Activated CD4-positive, alpha-beta T cell treated with anti-CD3 and anti-CD28 coated beads, Interleukin-2, amount 50 U/mL, for 48 hours (primary cell): ENCODE data around the gene ZC3H13.

Source experiments
- DNase-seq, 2 experiments: peaks; one replicate each; pipeline ENCODE4 v3.0.0-alpha.2; 2020

ZC3H13 gene

GRCh38 chr13:45932676-45933075 is 119.9 kb downstream of the ZC3H13 start:
- DNase-seq = no peak

GRCh38 chr13:45932172-45932571 is 120.4 kb downstream of the ZC3H13 start:
- no peak for DNase-seq

GRCh38 chr13:45931211-45931610 is 121.3 kb downstream of the ZC3H13 start:
- DNase-seq = no peak

- no peak for DNase-seq
These were observed 122.4 kb downstream of the ZC3H13 start for GRCh38 chr13:45930177-45930576.

GRCh38 chr13:45928843-45929242 is 123.7 kb downstream of the ZC3H13 start:
- no peak for DNase-seq

DNA sequence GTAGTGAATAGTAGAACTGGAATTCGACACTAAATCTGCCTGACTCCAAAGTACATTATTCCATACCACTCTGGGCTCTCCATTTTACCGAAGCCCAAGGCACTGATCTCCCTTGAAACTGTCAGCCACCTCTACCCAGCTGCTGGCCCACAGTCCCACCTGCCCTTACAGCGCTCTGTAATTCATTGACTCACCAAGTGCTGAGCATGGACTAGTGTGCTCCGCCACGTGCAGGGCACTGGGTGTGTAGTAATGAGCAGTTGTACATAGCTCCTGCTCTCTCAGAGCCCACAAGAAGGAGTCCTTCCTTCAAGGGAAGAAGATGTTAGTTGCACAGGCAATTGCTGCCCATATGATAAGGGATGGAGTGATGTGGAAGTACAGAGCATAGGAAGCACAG is 124.4 kb downstream of the ZC3H13 start:
- DNase-seq = no peak

DNA sequence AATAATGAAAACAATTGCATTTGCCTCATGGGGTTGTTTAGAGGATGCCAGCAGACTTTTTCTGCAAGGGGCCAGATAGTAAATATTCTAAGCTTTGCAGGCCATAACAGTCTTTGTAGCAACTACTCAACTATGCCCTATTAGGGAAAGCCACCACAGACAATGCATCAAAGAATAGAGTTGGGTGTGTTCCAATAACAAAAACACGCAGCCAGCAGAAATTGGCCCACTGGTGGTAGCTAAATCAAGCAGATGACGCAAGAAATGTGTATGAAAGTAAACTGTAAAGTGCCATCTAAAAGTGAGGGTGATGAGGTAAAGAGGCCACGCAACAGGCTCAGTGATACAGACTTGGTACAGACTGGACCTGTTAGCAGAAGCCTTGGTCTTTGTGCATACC is 125.8 kb downstream of the ZC3H13 start:
- no peak for DNase-seq

DNA sequence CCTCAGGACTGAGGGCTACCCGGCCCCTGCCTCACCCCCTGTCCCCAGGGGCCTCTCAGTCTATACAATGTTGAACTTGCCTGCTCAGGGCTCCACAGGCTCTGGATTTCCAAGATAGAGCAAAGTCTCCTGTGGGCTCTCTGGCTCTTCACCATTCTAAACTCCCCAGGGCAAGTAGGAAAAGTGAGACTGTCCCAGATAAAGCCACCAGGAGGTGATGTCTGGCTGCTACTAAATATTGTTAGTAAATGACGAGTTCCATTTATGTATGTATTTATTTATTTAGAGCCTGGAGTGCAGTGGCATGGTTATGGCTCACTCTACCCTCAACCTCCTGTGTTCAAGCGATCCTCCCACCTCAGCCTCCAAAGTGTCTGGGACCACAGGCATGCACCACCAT is 127.4 kb downstream of the ZC3H13 start:
- DNase-seq = no peak

DNA sequence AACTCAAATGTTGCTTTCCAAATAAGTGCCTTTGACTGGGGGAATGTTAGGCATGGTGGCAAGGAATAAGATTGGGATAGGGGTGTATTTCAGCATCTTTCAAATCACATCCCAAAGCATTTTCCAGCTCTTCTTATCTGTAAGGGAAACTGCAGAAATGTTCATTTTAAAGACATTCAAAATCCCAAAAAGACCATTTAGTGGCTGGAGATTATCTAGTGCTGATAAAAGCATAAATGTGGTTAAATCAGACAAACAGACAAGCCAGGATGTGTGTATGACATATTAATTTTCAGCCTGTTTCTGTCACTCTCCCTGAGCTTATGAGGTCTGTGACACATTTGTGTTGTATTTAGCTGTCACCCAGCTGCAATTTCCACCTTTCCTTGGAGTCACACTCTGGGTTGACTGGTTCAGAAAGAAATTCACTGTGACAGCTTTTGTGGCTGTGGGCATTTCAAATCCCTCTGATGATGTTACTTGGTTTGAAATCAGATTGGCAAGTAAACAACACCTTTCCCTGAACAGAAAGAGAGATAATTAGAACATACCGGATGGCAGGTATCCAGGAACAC is 131.3 kb downstream of the ZC3H13 start:
- no peak for DNase-seq

DNA sequence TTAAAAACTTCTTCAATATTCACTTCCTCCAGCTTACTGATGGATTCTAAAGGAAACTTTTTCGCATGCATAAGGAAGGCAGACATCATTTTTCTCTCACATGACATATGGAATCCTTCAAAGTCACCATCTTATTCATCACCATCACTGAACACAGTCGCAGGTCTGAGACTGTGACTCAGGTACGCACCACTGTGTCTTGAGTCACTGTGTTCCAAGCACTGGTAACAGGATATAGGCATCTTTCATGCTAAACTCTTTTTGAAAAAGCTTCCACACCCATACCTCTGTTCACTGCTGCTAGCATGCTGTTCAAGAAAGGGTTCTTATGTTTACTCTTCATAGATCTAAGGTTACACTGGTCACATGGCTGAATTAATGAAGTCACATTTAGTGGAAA is 133.9 kb downstream of the ZC3H13 start:
- DNase-seq = no peak

DNA sequence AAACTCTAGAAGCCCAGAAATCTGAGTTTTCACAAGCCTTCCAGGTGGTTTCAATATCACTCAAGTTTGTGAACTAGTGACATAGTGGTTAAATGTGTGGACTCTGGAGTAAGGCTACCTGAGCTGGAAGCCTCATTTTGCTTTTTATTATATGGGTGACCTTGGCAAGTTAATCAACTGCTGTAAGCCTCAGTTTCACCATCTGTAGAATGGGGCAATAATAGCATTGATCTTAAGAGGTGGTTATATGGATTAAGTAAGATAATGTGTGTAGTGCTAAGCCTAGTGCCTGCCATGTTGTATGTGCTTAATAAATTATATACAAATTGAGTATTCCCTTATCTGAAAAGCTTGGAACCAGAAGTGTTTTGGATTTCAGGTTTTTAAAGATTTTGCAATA is 135.5 kb downstream of the ZC3H13 start:
- no peak for DNase-seq

DNA sequence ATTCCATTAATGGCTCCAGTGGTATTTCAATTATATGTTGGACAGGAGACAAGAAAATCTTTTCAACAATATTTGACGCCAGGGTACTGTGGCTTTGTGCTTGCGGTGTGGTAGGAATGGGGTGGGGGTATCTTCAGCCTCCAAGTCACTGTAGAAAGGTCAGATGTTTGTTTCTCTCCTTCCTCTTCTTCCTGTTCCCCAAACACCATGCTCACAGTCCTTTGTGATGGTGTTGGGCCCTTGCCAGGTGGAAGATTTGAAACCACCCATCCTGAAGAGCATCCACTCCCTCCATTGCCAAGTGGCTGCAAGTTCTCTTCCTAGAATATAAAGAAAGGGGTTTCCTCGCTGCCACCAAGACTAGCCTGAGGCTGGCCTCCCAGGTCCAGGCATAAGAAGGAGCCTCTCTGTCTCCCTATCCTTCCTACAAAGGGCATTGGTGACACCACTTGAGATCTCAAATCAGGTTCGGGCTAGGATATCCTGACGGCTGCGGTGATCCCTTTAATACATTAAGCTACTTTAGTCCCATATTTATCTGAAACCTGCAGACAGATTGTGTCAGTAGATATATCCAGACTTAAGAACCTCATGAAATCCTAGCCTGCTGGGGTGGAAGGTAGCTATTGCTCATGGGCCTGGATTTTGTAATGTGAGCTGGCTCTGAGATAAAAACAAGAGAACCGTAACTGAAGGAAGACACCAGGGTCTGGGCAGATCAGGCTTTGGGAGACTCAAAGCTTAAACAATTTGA is 136.7 kb downstream of the ZC3H13 start:
- no peak for DNase-seq

- no peak for DNase-seq
These were observed 142.9 kb downstream of the ZC3H13 start for GRCh38 chr13:45909673-45910072.

DNA sequence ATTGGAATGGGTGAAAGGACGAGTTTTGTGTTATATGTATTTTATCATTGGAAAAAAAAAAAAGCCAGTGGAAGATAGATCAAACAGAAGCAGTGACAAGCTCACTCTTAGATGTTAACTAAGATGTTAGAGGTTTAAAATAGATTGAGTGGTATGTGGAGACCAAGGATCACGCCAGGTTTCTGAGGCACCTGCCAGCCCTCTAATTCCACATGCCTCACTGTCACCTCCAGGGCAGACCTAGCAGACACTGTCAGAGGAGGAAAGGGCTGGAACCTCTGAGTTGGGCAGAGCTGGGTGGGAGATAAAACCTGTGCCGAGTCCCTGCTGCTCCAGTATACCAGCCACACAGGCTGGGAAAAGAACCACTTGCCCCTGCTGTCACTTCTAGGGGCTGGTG is 143.5 kb downstream of the ZC3H13 start:
- no peak for DNase-seq

DNA sequence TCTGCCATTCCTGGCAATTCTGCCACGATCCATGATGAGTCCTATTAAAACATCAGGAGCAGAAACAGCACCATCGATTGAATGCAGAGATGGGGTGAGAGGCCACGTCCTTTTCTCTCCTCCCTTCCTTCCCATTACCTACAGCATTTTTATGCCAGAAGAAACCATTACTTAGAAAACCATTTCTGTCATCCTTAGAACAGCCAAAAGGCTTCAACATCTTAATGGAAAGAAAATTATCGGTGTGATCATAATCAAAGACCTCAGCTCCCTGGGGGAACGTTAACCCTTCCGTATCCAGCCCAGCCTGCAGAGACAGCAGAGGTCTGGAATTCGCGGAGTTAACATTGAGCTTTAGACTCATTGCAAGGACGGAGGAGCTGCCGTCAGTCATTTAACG is 145.0 kb downstream of the ZC3H13 start:
- no peak for DNase-seq
